Measurements from ENCODE around the gene CACNA1I. TPM values are rescaled to one million over a fixed set of nuclear protein-coding genes. Genes with fewer than 3 reads are reported as not detected.
"Not testable (repeated sequence)": the region's sequence is repeated elsewhere in the genome, so short reads cannot be mapped to it uniquely, and the experiment has no call there.

CACNA1I gene
- total and polyA plus RNA-seq, 2 donors (not counting 1 experiment from before 2014, with no cell fraction given), result 0.07 to 0.25 TPM

GRCh38 chr22:39734046-39734445, 163.5 kb downstream of the CACNA1I start:
- peaks cover 0 to 18% (median 4%) of the 10 kb centered on the region in 4 experiments for H3K27me3 ChIP-seq (replicated peaks in 1 of 4; ENCODE audit: control extremely low read depth in 1 of 4, control insufficient read depth in 3 of 4, insufficient read depth in 4 of 4, low read length in 3 of 4)
- H2AFZ ChIP-seq (ENCODE audit: insufficient read depth, low read depth, low read length, poor library complexity, severe bottlenecking); H3K9me3 Mint-ChIP-seq (ENCODE audit: insufficient read depth); H4K20me1 ChIP-seq (ENCODE audit: control insufficient read depth, insufficient read depth, low read length, poor library complexity, severe bottlenecking); H3K9ac ChIP-seq (ENCODE audit: low read length); H3K27ac Mint-ChIP-seq; H3K4me1 ChIP-seq (ENCODE audit: control insufficient read depth in 2 of 2, insufficient read depth in 2 of 2, low read length in 2 of 2); H3K9me3 ChIP-seq (ENCODE audit: control extremely low read depth in 1 of 3, control insufficient read depth in 2 of 3, insufficient read depth in 1 of 3, low read length in 2 of 3); H3K79me2 ChIP-seq (ENCODE audit: control insufficient read depth, insufficient read depth, low read length); ATAC-seq (ENCODE audit: low read depth); DNase-seq; intact Hi-C loops (cut with micrococcal nuclease); POLR2A ChIA-PET; H3K4me3 ChIP-seq (ENCODE audit: control extremely low read depth in 1 of 5, extremely low read depth in 1 of 5, insufficient read depth in 1 of 5, low read depth in 2 of 5, low read length in 4 of 5); H3K4me1 Mint-ChIP-seq; H3K36me3 ChIP-seq (replicated peaks in 1 of 2; ENCODE audit: control extremely low read depth in 1 of 2, control insufficient read depth in 1 of 2, extremely low read depth in 1 of 2, insufficient read depth in 2 of 2, low read length in 1 of 2); H3K4me3 Mint-ChIP-seq; H3K27ac ChIP-seq (ENCODE audit: low read length in 2 of 2); H3K4me2 ChIP-seq (replicated peaks; ENCODE audit: low read depth, low read length, poor library complexity, severe bottlenecking): not testable (repeated sequence)
- peaks cover 12% of the 10 kb centered on the region for H3K27me3 Mint-ChIP-seq
- WGBS (ENCODE audit: insufficient coverage), result no CpG with 5 or more reads among the region's 1 CpG
- CTCF ChIA-PET, result interaction anchor here (0.8 kb wide), 1 partner anchor 175 kb away, joined by 3 read pairs; no protein-coding TSS in a partner anchor

- no peak for TF ChIP-seq EZH2 (IDR thresholded peaks at IDR 0.05; ENCODE audit: borderline replicate concordance, insufficient read depth, low read depth, low read length, poor library complexity, severe bottlenecking)
- no peak for TF ChIP-seq CTCF (IDR thresholded peaks at IDR 0.05)
- ChIA-PET CTCF (interaction anchor here (1.0 kb wide), 1 partner anchor 191 kb away, joined by 4 read pairs; no protein-coding TSS in a partner anchor), POLR2A (no interaction called here)
- no peak overlapping the region for H2AFZ ChIP-seq (ENCODE audit: insufficient read depth, low read depth, low read length, poor library complexity, severe bottlenecking)
- peaks cover 0 to 18% (median 4%) of the 10 kb centered on the region in 4 experiments for H3K27me3 ChIP-seq (replicated peaks in 1 of 4; ENCODE audit: control extremely low read depth in 1 of 4, control insufficient read depth in 3 of 4, insufficient read depth in 4 of 4, low read length in 3 of 4)
- no peak overlapping the region for H3K4me2 ChIP-seq (replicated peaks; ENCODE audit: low read depth, low read length, poor library complexity, severe bottlenecking)
- no peaks in the 10 kb centered on the region for H3K9me3 Mint-ChIP-seq (ENCODE audit: insufficient read depth)
- ATAC-seq (ENCODE audit: low read depth) (no peak), DNase-seq (no peak)
- no peak overlapping the region for H3K27ac Mint-ChIP-seq
- H3K4me1 Mint-ChIP-seq, result no peaks in the 10 kb centered on the region
- intact Hi-C loops (cut with micrococcal nuclease), result no loop called here
- peaks cover 12% of the 10 kb centered on the region for H3K27me3 Mint-ChIP-seq
- no peaks in the 10 kb centered on the region for H4K20me1 ChIP-seq (ENCODE audit: control insufficient read depth, insufficient read depth, low read length, poor library complexity, severe bottlenecking)
- H3K9me3 ChIP-seq (ENCODE audit: control extremely low read depth in 1 of 3, control insufficient read depth in 2 of 3, insufficient read depth in 1 of 3, low read length in 2 of 3), result peaks cover 0 to 2% (median 2%) of the 10 kb centered on the region in 3 donors
- H3K27ac ChIP-seq (ENCODE audit: low read length in 2 of 2), result no peak overlapping the region
- no peak overlapping the region for H3K4me3 ChIP-seq (ENCODE audit: control extremely low read depth in 1 of 5, extremely low read depth in 1 of 5, insufficient read depth in 1 of 5, low read depth in 2 of 5, low read length in 4 of 5)
- no peaks in the 10 kb centered on the region for H3K36me3 ChIP-seq (replicated peaks in 1 of 2; ENCODE audit: control extremely low read depth in 1 of 2, control insufficient read depth in 1 of 2, extremely low read depth in 1 of 2, insufficient read depth in 2 of 2, low read length in 1 of 2)
- 94% methylated on average over 5 of the region's 5 CpGs for WGBS (ENCODE audit: insufficient coverage)
- H3K79me2 ChIP-seq (ENCODE audit: control insufficient read depth, insufficient read depth, low read length), result no peaks in the 10 kb centered on the region
- H3K9ac ChIP-seq (ENCODE audit: low read length), result no peak overlapping the region
- no peak overlapping the region for H3K4me3 Mint-ChIP-seq
- no peaks in the 10 kb centered on the region for H3K4me1 ChIP-seq (ENCODE audit: control insufficient read depth in 2 of 2, insufficient read depth in 2 of 2, low read length in 2 of 2)
Observed at GRCh38 chr22:39734866-39735265, 164.3 kb downstream of the CACNA1I start.

All from B cell (primary cell).